ENCODE data around the gene RFTN1.

DNA sequence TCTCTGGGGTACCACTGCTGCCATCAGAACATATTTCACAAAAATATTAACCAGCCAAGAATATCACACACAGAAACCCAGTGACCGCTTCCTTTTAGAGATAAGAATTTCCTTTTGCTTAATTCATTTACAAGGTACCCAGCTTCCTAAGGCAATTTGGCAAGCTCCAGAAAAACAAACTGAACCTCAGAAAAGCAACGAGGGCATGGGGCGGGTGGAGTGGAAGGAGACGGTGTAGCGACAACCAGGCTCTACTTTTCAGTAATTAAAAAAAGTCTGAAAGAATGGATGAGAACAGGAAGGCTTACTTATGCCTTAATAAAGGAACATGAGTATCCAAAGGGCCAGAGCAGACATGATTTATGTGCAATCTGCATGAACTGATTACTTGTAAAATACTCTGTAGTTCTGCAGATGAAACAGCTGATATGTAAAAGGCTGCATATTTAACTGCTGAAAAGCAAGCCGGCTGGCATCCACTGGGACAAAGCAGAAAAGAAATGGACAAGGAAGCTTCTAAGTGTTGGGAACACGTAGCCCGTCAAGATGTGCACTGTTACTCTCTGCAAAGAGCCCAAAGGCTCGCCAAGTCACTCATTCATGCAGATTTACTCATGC, 18.6 kb downstream of the RFTN1 start:
- TF ChIP-seq ZC3H10 (CRISPR knock-in tag; IDR thresholded peaks at IDR 0.05) = no peak
- TF ChIP-seq ZFP30 (CRISPR knock-in tag; IDR thresholded peaks at IDR 0.05) = no peak
- TF ChIP-seq, protein P1, sequence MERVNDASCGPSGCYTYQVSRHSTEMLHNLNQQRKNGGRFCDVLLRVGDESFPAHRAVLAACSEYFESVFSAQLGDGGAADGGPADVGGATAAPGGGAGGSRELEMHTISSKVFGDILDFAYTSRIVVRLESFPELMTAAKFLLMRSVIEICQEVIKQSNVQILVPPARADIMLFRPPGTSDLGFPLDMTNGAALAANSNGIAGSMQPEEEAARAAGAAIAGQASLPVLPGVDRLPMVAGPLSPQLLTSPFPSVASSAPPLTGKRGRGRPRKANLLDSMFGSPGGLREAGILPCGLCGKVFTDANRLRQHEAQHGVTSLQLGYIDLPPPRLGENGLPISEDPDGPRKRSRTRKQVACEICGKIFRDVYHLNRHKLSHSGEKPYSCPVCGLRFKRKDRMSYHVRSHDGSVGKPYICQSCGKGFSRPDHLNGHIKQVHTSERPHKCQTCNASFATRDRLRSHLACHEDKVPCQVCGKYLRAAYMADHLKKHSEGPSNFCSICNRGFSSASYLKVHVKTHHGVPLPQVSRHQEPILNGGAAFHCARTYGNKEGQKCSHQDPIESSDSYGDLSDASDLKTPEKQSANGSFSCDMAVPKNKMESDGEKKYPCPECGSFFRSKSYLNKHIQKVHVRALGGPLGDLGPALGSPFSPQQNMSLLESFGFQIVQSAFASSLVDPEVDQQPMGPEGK (CRISPR knock-in tag; IDR thresholded peaks at IDR 0.05; ENCODE audit: borderline replicate concordance) = no peak
- no peak for TF ChIP-seq ZFP3 (CRISPR knock-in tag; IDR thresholded peaks at IDR 0.05)
